Lower leg skin (tissue), 4 donors: ENCODE data around the gene NUP98. TPM values are rescaled to one million over a fixed set of nuclear protein-coding genes. Genes with fewer than 3 reads are reported as not detected.

Experiments
- DNase-seq, 2 donors: peaks; one replicate each; pipeline ENCODE4 v3.0.0-alpha.2; 2019; ENCODE audit warnings: low spot score in 2 of 2
- H3K4me3 ChIP-seq: fragments of 200-600 bp; sonication (generic); 2 replicates; pipeline ENCODE4 v1.5.1; 2017; ENCODE audit warnings: mild to moderate bottlenecking, low read depth; ENCODE audit not compliant: poor library complexity, severe bottlenecking
- POLR2A ChIP-seq, 2 donors: fragments of 450-650 bp; IDR thresholded peaks; one replicate each; pipeline ENCODE4 v1.6.1; 2016 to 2017; ENCODE audit warnings: antibody characterized with exemption in 2 of 2, mild to moderate bottlenecking in 1 of 2, moderate library complexity in 1 of 2
- WGBS, 2 donors: methylation state at CpG; one replicate each; pipeline ENCODE4 v1.1.5; 2018; 5-methylcytosine and 5-hydroxymethylcytosine counted together
- intact Hi-C: fragments of 100-400 bp; cut with DNase I; formaldehyde crosslinking; loops from one replicate; pipeline ENCODE4 v1.15.0; 2023; ENCODE audit warnings: low total_unique reads
- total RNA-seq, 4 donors: library from RNA; depleted of rRNA; stranded (reverse); fragments of >200 nt; gene quantifications; one replicate each; pipeline ENCODE4 v1.1.0, GENCODE V29; 2016
- TF ChIP-seq, protein P1 (sequence below), 3 donors: fragments of 450-650 bp; IDR thresholded peaks; one replicate each; pipeline ENCODE4 v1.5.1; 2016; ENCODE audit warnings: antibody characterized with exemption in 3 of 3, mild to moderate bottlenecking in 3 of 3, moderate library complexity in 2 of 3

Gene NUP98
- total RNA-seq, 4 donors from 2014 or later: 65.4 to 220 (median 97.9) TPM

DNA sequence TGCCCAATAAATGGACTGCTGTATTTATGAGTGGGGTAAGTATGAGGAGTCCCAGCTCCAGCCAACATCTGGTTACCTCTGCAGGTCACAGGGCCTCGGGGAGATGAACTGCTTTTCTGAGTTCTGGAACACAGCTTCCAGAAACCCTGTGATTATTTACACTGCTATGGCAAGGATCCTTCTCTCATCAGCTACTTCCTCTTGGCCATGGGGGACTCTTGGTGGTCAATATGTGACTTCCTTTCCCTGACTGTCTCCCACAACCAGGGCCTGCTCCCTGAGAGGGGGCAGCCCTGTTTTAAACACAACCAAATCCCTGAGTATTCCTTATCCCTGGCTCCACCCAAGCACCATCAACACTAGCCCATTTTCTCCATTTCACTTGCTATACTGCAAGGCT lies 33.4 kb upstream of the NUP98 start:
- WGBS, 2 donors: 57 to 78% methylated on average over 1 of the region's 1 CpG
- no peak for DNase-seq
- intact Hi-C loops: no loop called here
- TF ChIP-seq, protein P1, sequence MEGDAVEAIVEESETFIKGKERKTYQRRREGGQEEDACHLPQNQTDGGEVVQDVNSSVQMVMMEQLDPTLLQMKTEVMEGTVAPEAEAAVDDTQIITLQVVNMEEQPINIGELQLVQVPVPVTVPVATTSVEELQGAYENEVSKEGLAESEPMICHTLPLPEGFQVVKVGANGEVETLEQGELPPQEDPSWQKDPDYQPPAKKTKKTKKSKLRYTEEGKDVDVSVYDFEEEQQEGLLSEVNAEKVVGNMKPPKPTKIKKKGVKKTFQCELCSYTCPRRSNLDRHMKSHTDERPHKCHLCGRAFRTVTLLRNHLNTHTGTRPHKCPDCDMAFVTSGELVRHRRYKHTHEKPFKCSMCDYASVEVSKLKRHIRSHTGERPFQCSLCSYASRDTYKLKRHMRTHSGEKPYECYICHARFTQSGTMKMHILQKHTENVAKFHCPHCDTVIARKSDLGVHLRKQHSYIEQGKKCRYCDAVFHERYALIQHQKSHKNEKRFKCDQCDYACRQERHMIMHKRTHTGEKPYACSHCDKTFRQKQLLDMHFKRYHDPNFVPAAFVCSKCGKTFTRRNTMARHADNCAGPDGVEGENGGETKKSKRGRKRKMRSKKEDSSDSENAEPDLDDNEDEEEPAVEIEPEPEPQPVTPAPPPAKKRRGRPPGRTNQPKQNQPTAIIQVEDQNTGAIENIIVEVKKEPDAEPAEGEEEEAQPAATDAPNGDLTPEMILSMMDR (IDR thresholded peaks at IDR 0.05): no peak
- no peak for TF ChIP-seq POLR2A (IDR thresholded peaks at IDR 0.05)
- no peak overlapping the region for H3K4me3 ChIP-seq

DNA sequence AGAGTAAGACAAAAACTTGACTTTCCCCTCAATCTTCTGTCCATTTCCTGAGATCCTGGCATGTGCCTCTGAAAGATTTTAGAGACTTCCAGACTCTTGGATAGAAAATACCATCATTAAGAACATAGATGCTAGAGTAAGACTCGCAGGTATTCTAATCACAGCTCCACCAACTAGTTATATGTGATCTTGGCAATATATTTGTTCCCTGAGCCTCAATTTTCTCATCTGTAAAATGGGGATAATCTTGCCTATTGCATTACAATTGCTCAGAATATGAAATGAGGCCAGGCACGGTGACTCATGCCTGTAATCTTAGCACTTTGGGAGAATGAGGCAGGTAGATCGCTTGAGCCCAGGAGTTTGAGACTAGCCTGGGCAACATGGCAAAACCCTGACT lies 32.7 kb upstream of the NUP98 start:
- DNase-seq: no peak
- TF ChIP-seq POLR2A (IDR thresholded peaks at IDR 0.05): no peak
- TF ChIP-seq, protein P1 (IDR thresholded peaks at IDR 0.05): no peak
- intact Hi-C loops: no loop called here
- WGBS, 2 donors: 93 to 94% methylated on average over 3 of the region's 3 CpGs
- no peak overlapping the region for H3K4me3 ChIP-seq

DNA sequence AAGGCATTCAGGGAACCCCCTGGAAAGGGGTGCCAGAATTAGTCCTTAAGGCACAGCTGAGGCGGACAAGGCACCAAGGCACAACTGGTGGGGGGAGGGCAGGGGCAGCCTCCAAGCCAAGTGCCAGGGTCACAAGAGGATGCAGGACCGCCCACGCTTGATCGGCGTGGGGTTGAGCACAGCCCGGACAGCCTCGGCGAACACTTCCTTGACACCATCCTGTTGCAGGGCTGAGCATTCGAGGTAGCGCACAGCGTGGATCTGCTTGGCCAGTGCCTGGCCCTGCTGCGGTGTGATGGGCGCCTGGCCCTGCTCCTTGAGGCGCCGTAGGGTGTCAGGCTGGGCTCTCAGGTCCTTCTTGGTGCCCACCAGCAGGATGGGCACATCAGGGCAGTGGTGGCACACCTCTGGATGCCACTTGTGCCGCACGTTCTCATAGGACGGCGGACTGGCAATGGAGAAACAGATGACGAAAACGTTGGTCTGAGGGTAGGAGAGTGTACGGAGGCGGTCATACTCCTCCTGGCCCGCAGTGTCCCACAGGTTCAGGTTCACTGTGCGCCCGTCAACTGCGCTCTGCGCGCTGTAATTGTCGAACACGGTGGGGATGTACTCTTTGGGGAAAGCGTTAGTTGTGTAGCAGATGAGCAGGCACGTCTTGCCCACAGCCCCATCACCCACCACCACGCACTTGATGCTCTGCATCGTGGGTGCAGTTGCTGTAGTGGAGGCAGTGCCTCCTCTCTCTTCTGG lies 30.3 kb upstream of the NUP98 start:
- WGBS, 2 donors: 90 to 91% methylated on average over 27 to 35 of the region's 35 CpGs
- H3K4me3 ChIP-seq: no peak overlapping the region
- TF ChIP-seq POLR2A (IDR thresholded peaks at IDR 0.05): no peak
- TF ChIP-seq, protein P1 (IDR thresholded peaks at IDR 0.05): no peak
- DNase-seq: no peak
- intact Hi-C loops: no loop called here

DNA sequence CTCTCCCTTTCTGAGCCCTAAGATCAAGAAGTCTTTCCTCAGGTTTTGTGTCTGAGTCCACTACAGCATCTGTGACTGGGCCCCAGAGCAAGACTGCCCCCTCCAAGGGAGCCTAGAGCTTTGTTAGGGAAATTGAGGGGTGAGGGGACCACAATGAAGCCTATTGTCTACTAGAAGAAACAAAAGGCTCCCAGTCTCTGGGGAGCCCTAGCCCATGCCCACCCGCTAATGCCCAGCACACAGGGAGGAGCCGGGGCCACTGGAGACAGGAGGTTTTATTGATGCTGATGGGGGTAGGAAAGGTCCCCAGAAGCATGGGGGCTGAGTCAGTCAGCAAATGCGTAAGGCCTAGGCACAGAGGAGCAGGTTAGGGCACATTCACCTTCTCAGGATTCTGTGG lies 29.4 kb upstream of the NUP98 start:
- DNase-seq: no peak
- 95 to 98% methylated on average over 3 of the region's 3 CpGs for WGBS, 2 donors
- no peak overlapping the region for H3K4me3 ChIP-seq
- intact Hi-C loops: no loop called here
- TF ChIP-seq, protein P1 (IDR thresholded peaks at IDR 0.05): no peak
- no peak for TF ChIP-seq POLR2A (IDR thresholded peaks at IDR 0.05)

DNA sequence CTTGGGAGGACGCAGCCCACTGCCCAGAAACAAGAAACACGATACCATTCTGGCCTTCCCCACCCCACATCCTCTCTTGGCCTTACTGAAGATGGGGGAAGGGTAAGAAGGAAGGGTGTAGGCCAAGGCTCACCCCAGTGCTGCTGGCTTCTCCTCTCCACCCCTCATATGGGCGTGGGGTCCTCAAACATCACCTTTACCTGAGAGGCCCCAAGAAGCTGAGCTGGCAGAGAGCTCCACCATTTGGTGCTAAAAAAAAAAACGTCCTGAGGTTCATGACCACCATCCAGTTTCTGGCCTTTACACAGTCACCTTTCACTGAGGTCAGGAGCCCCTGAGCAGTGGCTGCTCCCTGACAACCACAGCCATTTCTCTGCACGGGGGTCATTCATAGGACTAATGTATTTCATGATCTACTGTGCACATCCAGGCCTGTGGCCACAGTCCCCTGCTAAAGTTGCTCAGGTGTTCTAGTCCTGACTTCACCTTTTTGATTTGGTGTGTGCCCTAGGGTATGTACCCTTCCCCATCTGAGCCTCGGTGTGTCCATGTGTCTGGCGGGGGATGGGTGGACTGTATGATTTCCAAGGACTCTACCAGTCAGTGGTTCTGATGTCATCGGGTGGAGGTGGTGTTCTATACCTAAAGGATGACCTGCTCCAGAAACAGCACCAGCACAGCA lies 28.3 kb upstream of the NUP98 start:
- intact Hi-C loops: no loop called here
- no peak for DNase-seq
- no peak overlapping the region for H3K4me3 ChIP-seq
- TF ChIP-seq, protein P1 (IDR thresholded peaks at IDR 0.05): no peak
- TF ChIP-seq POLR2A (IDR thresholded peaks at IDR 0.05): no peak
- 73 to 76% methylated on average over 8 of the region's 8 CpGs for WGBS, 2 donors
